Right ventricle myocardium superior (tissue), 1 donor: ENCODE results near the gene TMEM95. TPM values are rescaled to one million over a fixed set of nuclear protein-coding genes. Genes with fewer than 3 reads are reported as not detected.
"Not testable (repeated sequence)": the region's sequence is repeated elsewhere in the genome, so short reads cannot be mapped to it uniquely, and the experiment has no call there.

Source experiments
- ATAC-seq: fragments of 200-7000 bp; cut with Tn5 transposase; one replicate; pipeline ENCODE4 v1.9.1; 2020; ENCODE audit warnings: mild to moderate bottlenecking; ENCODE audit not compliant: poor library complexity
- DNase-seq: peaks from one replicate; pipeline ENCODE4 v3.0.0-alpha.2; 2020
- intact Hi-C: fragments of 100-400 bp; cut with DNase I; formaldehyde crosslinking; loops from one replicate; pipeline ENCODE4 v1.11.2; 2022
- total RNA-seq: library from RNA; stranded (reverse); fragmentation: NEBNext Ultra II Directional; extraction: Animal tissue kit (Norgen Biotek cat#: 25700); gene quantifications from one replicate; pipeline ENCODE4 v1.2.1, GENCODE V29; 2021
- donor health status: DM: no; HTN: yes; CAD: no; lungs with severe emphysema.

Gene TMEM95
- total RNA-seq, 1 donor from 2014 or later, result not detected

GRCh38 chr17:7357381-7357780 is 2.4 kb downstream of the TMEM95 start:
- ATAC-seq, result no peak
- intact Hi-C loops, result loop anchor here (5.0 to 10.0 kb wide), 4 partner anchors 35 to 207 kb away; partner anchors contain the start of genes FGF11, PLSCR3, SENP3 and TMEM102
- DNase-seq, result no peak

- DNase-seq (no peak), ATAC-seq (no peak)
- intact Hi-C loops, result no loop called here
These were observed 7.0 kb downstream of the TMEM95 start for GRCh38 chr17:7361906-7362305.

GRCh38 chr17:7363311-7363710 is 8.4 kb downstream of the TMEM95 start:
- ATAC-seq, result no peak
- no peak for DNase-seq
- intact Hi-C loops, result no loop called here

- intact Hi-C loops, ATAC-seq, DNase-seq: not testable (repeated sequence)
These were observed 11.0 kb downstream of the TMEM95 start for GRCh38 chr17:7365963-7366362.

- intact Hi-C loops, result no loop called here
- DNase-seq (no peak), ATAC-seq (no peak)
These were observed 12.1 kb downstream of the TMEM95 start for GRCh38 chr17:7367083-7367482.

GRCh38 chr17:7367918-7368598 is 13.1 kb downstream of the TMEM95 start:
- no peak for ATAC-seq
- intact Hi-C loops, result no loop called here
- no peak for DNase-seq

- ATAC-seq, intact Hi-C loops, DNase-seq: not testable (repeated sequence)
These were observed 13.6 kb downstream of the TMEM95 start for GRCh38 chr17:7368599-7368994.

GRCh38 chr17:7369825-7370224 is 14.9 kb downstream of the TMEM95 start:
- intact Hi-C loops, result no loop called here
- DNase-seq (no peak), ATAC-seq (no peak)

- intact Hi-C loops, result no loop called here
- ATAC-seq, result no peak
- no peak for DNase-seq
These were observed 15.9 kb downstream of the TMEM95 start for GRCh38 chr17:7370853-7371252.

- ATAC-seq, result no peak
- intact Hi-C loops, result no loop called here
- DNase-seq, result no peak
These were observed 19.4 kb downstream of the TMEM95 start for GRCh38 chr17:7374353-7374752.

GRCh38 chr17:7379134-7379533 is 24.2 kb downstream of the TMEM95 start:
- DNase-seq (no peak), ATAC-seq (no peak)
- intact Hi-C loops, result no loop called here

GRCh38 chr17:7380321-7380720 is 25.4 kb downstream of the TMEM95 start:
- peak; percentile 77 for DNase-seq
- intact Hi-C loops, result no loop called here
- peak; percentile 86 for ATAC-seq

GRCh38 chr17:7380855-7381683 is 26.1 kb downstream of the TMEM95 start, which contains the start of gene TNK1:
Gene TNK1, plus strand, starts transcription at chr17:7381089. Its CDS starts 1,838 bp downstream, at chr17:7382927.
- ATAC-seq (peak; percentile 83), DNase-seq (peak; percentile 69)
- intact Hi-C loops, result no loop called here

GRCh38 chr17:7382901-7383300 is 27.9 kb downstream of the TMEM95 start:
- intact Hi-C loops, result no loop called here

GRCh38 chr17:7383371-7383741 is 28.4 kb downstream of the TMEM95 start:
- no peak for DNase-seq
- ATAC-seq, result no peak
- intact Hi-C loops, result no loop called here

More at GRCh38 chr17:7382901-7383300, 27.9 kb downstream of the TMEM95 start:
- DNase-seq, result no peak
- ATAC-seq, result no peak

- intact Hi-C loops, result no loop called here
- DNase-seq (peak; percentile 66), ATAC-seq (peak; percentile 34)
These were observed 29.0 kb downstream of the TMEM95 start for GRCh38 chr17:7383742-7384488.

- intact Hi-C loops, result no loop called here
- DNase-seq, result no peak
- no peak for ATAC-seq
These were observed 29.6 kb downstream of the TMEM95 start for GRCh38 chr17:7384489-7385081.

- ATAC-seq (no peak), DNase-seq (no peak)
- intact Hi-C loops, result no loop called here
These were observed 33.9 kb downstream of the TMEM95 start for GRCh38 chr17:7388856-7389255.
